B cell (primary cell): ENCODE data around the gene AFF3. TPM values are rescaled to one million over a fixed set of nuclear protein-coding genes. Genes with fewer than 3 reads are reported as not detected.

Experiments
- ATAC-seq: fragments of 200-7000 bp; cut with Tn5 transposase; one replicate; pipeline ENCODE4 v1.10.0; 2021; ENCODE audit warnings: low read depth, mild to moderate bottlenecking, moderate number of reproducible peaks, moderate library complexity
- CTCF ChIA-PET: fragments of 350-600 bp; sonication (Branson Sonifier 250); formaldehyde crosslinking; loops from one replicate; lab custom pipeline; 2021; ENCODE audit warnings: antibody characterized with exemption, inconsistent platforms; lab: Charles Lee
- POLR2A ChIA-PET: fragments of 350-600 bp; sonication (Branson Sonifier 250); formaldehyde crosslinking; loops from one replicate; lab custom pipeline; 2021; ENCODE audit warnings: antibody characterized with exemption; lab: Charles Lee
- DNase-seq: peaks from one replicate; pipeline ENCODE4 v3.0.0; 2013
- H2AFZ ChIP-seq: 2 replicates; pipeline ENCODE4 v1.6.1; 2012; ENCODE audit warnings: mild to moderate bottlenecking, low read depth, low read length; ENCODE audit not compliant: insufficient read depth, poor library complexity, severe bottlenecking
- H3K27ac ChIP-seq, 2 donors: 1 replicate in 1 of 2; 2 replicates in 1 of 2; pipeline ENCODE4 v1.5.1; 2012 to 2013; ENCODE audit warnings: low read length in 2 of 2, mild to moderate bottlenecking in 2 of 2, moderate library complexity in 1 of 2
- H3K27me3 ChIP-seq, 4 experiments: fragments of 200-600 bp in 1 of 4; sonication (generic) in 1 of 4; replicated peaks in 1 of 4; 1 replicate in 2 of 4; 2 replicates in 2 of 4; pipeline versions ENCODE4 v1.6.1 to v1.7.0; 2013 to 2016; ENCODE audit warnings: low read length in 3 of 4, mild to moderate bottlenecking in 2 of 4, mixed read lengths in 1 of 4, moderate library complexity in 1 of 4; ENCODE audit not compliant: insufficient read depth in 4 of 4, control insufficient read depth in 3 of 4; ENCODE audit errors: control extremely low read depth in 1 of 4
- H3K36me3 ChIP-seq, 2 experiments: replicated peaks in 1 of 2; 1 replicate in 1 of 2; 2 replicates in 1 of 2; pipeline versions ENCODE4 v1.6.1 to v1.7.1; 2013; ENCODE audit warnings: low read length in 1 of 2; ENCODE audit not compliant: insufficient read depth in 2 of 2, control insufficient read depth in 1 of 2; ENCODE audit errors: control extremely low read depth in 1 of 2, extremely low read depth in 1 of 2
- H3K4me1 ChIP-seq, 2 donors: fragments of 200-600 bp in 1 of 2; sonication (generic) in 1 of 2; 1 replicate in 1 of 2; 2 replicates in 1 of 2; pipeline versions ENCODE4 v1.5.1 to v1.6.1; 2013 to 2017; ENCODE audit warnings: low read length in 2 of 2; ENCODE audit not compliant: control insufficient read depth in 2 of 2, insufficient read depth in 2 of 2
- H3K4me2 ChIP-seq: replicated peaks from 2 replicates; pipeline ENCODE3; 2012; ENCODE audit warnings: mild to moderate bottlenecking, low read depth, low read length; ENCODE audit not compliant: poor library complexity, severe bottlenecking
- H3K4me3 ChIP-seq, 5 experiments: fragments of 200-600 bp in 1 of 5; sonication (generic) in 1 of 5; 1 replicate in 3 of 5; 2 replicates in 2 of 5; pipeline versions ENCODE4 v1.5.1 to v1.7.0; 2011 to 2016; ENCODE audit warnings: low read length in 4 of 5, mild to moderate bottlenecking in 4 of 5, low read depth in 2 of 5, control low read depth in 1 of 5, moderate library complexity in 1 of 5; ENCODE audit not compliant: insufficient read depth in 1 of 5; ENCODE audit errors: control extremely low read depth in 1 of 5, extremely low read depth in 1 of 5
- H3K79me2 ChIP-seq: fragments of 200-600 bp; sonication (generic); one replicate; pipeline ENCODE4 v1.6.0; 2016; ENCODE audit warnings: low read length; ENCODE audit not compliant: control insufficient read depth, insufficient read depth
- H3K9ac ChIP-seq: fragments of 200-600 bp; sonication (generic); 2 replicates; pipeline ENCODE4 v1.6.1; 2017; ENCODE audit warnings: mild to moderate bottlenecking, low read length, moderate library complexity
- H3K9me3 ChIP-seq, 3 donors: one replicate each; pipeline versions ENCODE4 v1.6.1 to v1.7.1; 2013; ENCODE audit warnings: low read length in 2 of 3; ENCODE audit not compliant: control insufficient read depth in 2 of 3, insufficient read depth in 1 of 3; ENCODE audit errors: control extremely low read depth in 1 of 3
- H4K20me1 ChIP-seq: 2 replicates; pipeline ENCODE4 v1.6.0; 2012; ENCODE audit warnings: mild to moderate bottlenecking, low read length; ENCODE audit not compliant: insufficient read depth, control insufficient read depth, poor library complexity, severe bottlenecking
- H3K27ac Mint-ChIP-seq: one replicate; pipeline ENCODE4 v1.8.0; 2021; ENCODE audit warnings: mixed read lengths
- H3K27me3 Mint-ChIP-seq: one replicate; pipeline ENCODE4 v1.8.0; 2021; ENCODE audit warnings: mixed read lengths
- H3K4me1 Mint-ChIP-seq: one replicate; pipeline ENCODE4 v1.8.0; 2021; ENCODE audit warnings: mixed read lengths
- H3K4me3 Mint-ChIP-seq: one replicate; pipeline ENCODE4 v1.8.0; 2021; ENCODE audit warnings: mixed read lengths
- H3K9me3 Mint-ChIP-seq: one replicate; pipeline ENCODE4 v1.8.0; 2022; ENCODE audit warnings: mixed read lengths; ENCODE audit not compliant: insufficient read depth
- CTCF ChIP-seq: fragments of 200-600 bp; IDR thresholded peaks from one replicate; pipeline ENCODE4 v1.8.0; 2022; ENCODE audit warnings: antibody characterized with exemption, mild to moderate bottlenecking
- EZH2 ChIP-seq: IDR thresholded peaks from 2 replicates; pipeline ENCODE4 v1.6.1; 2012; ENCODE audit warnings: borderline replicate concordance, low read depth, mild to moderate bottlenecking, moderate library complexity, low read length; ENCODE audit not compliant: insufficient read depth, poor library complexity, severe bottlenecking
- WGBS: methylation state at CpG from one replicate; pipeline ENCODE4 v1.1.5; 2013; ENCODE audit warnings: missing lambda C conversion rate; ENCODE audit not compliant: insufficient coverage; 5-methylcytosine and 5-hydroxymethylcytosine counted together
- intact Hi-C: fragments of 100-400 bp; cut with micrococcal nuclease; formaldehyde crosslinking; loops from one replicate; pipeline ENCODE4 v1.10.0; 2022
- polyA plus RNA-seq: library from polyadenylated mRNA; depleted of rRNA; stranded (reverse); fragments of >200 nt; gene quantifications from 2 replicates; pipeline ENCODE4 v1.2.3, GENCODE V29; 2012
- total RNA-seq, 2 donors: library from RNA; stranded (reverse); fragments of 120-200 nt in 1 of 2; gene quantifications; 1 replicate in 1 of 2; 2 replicates in 1 of 2; pipeline versions ENCODE4 v1.2.3 to v1.2.4, GENCODE V29; 2013 to 2022

AFF3 gene
- total and polyA plus RNA-seq, 2 donors (not counting 1 experiment from before 2014, with no cell fraction given), result 117 to 830 TPM

GRCh38 chr2:99905636-99906035 is 236.8 kb downstream of the AFF3 start:
- Histone ChIP-seq H3K4me1 (no peaks in the 10 kb centered on the region), H3K4me2 (no peak overlapping the region), H3K27ac (no peak overlapping the region), H2AFZ (no peak overlapping the region), H3K9me3 (no peaks in the 10 kb centered on the region), H3K79me2 (peaks cover 67% of the 10 kb centered on the region), H3K27me3 (no peaks in the 10 kb centered on the region), H4K20me1 (peaks cover 85% of the 10 kb centered on the region), H3K4me3 (no peak overlapping the region), H3K36me3 (peaks cover 0 to 32% of the 10 kb centered on the region in 2 experiments), H3K9ac (no peak overlapping the region)
- intact Hi-C loops, result no loop called here
- no peak for DNase-seq
- no peak for TF ChIP-seq CTCF
- TF ChIP-seq EZH2, result no peak
- 100% methylated on average over 1 of the region's 2 CpGs for WGBS
- Mint-ChIP-seq H3K27ac (no peak overlapping the region), H3K9me3 (no peaks in the 10 kb centered on the region), H3K4me1 (peaks cover 14% of the 10 kb centered on the region), H3K27me3 (no peaks in the 10 kb centered on the region), H3K4me3 (no peak overlapping the region)
- ChIA-PET POLR2A (no interaction called here), CTCF (no interaction called here)
- ATAC-seq, result no peak

- POLR2A ChIA-PET, result no interaction called here
- Histone ChIP-seq H3K9ac (no peak overlapping the region), H3K79me2 (peaks cover 69% of the 10 kb centered on the region), H3K4me1 (no peaks in the 10 kb centered on the region), H2AFZ (no peak overlapping the region), H3K27me3 (no peaks in the 10 kb centered on the region), H4K20me1 (peaks cover 85% of the 10 kb centered on the region), H3K9me3 (no peaks in the 10 kb centered on the region), H3K27ac (no peak overlapping the region), H3K36me3 (peaks cover 0 to 34% of the 10 kb centered on the region in 2 experiments), H3K4me3 (no peak overlapping the region), H3K4me2 (no peak overlapping the region)
- ATAC-seq, result no peak
- no peak for TF ChIP-seq EZH2
- TF ChIP-seq CTCF, result no peak
- Mint-ChIP-seq H3K27ac (no peak overlapping the region), H3K4me3 (no peak overlapping the region), H3K4me1 (peaks cover 15% of the 10 kb centered on the region), H3K9me3 (no peaks in the 10 kb centered on the region), H3K27me3 (no peaks in the 10 kb centered on the region)
- WGBS, result 100% methylated on average over 4 of the region's 5 CpGs
- intact Hi-C loops, result no loop called here
- DNase-seq, result no peak
- CTCF ChIA-PET, result no interaction called here
These were observed 237.4 kb downstream of the AFF3 start for GRCh38 chr2:99905025-99905424.
